Neuronal stem cell (in vitro differentiated cells): ENCODE results near the gene GPAT2.
"Not testable (repeated sequence)": the region's sequence is repeated elsewhere in the genome, so short reads cannot be mapped to it uniquely, and the experiment has no call there.

Source experiments
- DNase-seq: peaks from one replicate; pipeline ENCODE4 v3.0.0-alpha.2; 2013; ENCODE audit warnings: low spot score
- H2AFZ ChIP-seq: one replicate; pipeline ENCODE4 v1.6.1; 2013; ENCODE audit warnings: mild to moderate bottlenecking, low read length, inconsistent platforms
- H2AK5ac ChIP-seq: 2 replicates; pipeline ENCODE4 v1.6.1; 2013; ENCODE audit warnings: low read depth, mild to moderate bottlenecking, inconsistent platforms, low read length, moderate library complexity, mixed read lengths
- H2BK120ac ChIP-seq: 2 replicates; pipeline ENCODE4 v1.6.1; 2013; ENCODE audit warnings: low read depth, mild to moderate bottlenecking, inconsistent platforms, low read length, moderate library complexity, mixed read lengths
- H2BK12ac ChIP-seq: one replicate; pipeline ENCODE4 v1.6.1; 2013; ENCODE audit warnings: low read length, inconsistent platforms
- H2BK15ac ChIP-seq: 2 replicates; pipeline ENCODE4 v1.6.1; 2013; ENCODE audit warnings: mild to moderate bottlenecking, low read length, inconsistent platforms, mixed read lengths
- H2BK5ac ChIP-seq: one replicate; pipeline ENCODE4 v1.6.1; 2013; ENCODE audit warnings: inconsistent platforms, mild to moderate bottlenecking, low read length, moderate library complexity
- H3K14ac ChIP-seq: one replicate; pipeline ENCODE4 v1.6.1; 2013; ENCODE audit warnings: low read length, inconsistent platforms
- H3K18ac ChIP-seq: 2 replicates; pipeline ENCODE4 v1.6.1; 2013; ENCODE audit warnings: low read length, inconsistent platforms
- H3K23ac ChIP-seq: 2 replicates; pipeline ENCODE4 v1.6.1; 2013; ENCODE audit warnings: low read depth, mild to moderate bottlenecking, mixed read lengths, low read length, inconsistent platforms; ENCODE audit not compliant: poor library complexity
- H3K27ac ChIP-seq: replicated peaks from 3 replicates; pipeline ENCODE4 v1.5.1; 2013; ENCODE audit warnings: low read length, inconsistent platforms
- H3K27me3 ChIP-seq, 3 experiments: 2 replicates each; pipeline ENCODE4 v1.6.1; 2013; ENCODE audit warnings: low read length in 3 of 3, mild to moderate bottlenecking in 2 of 3, inconsistent platforms in 1 of 3, low read depth in 1 of 3, mixed read lengths in 1 of 3, moderate library complexity in 1 of 3; ENCODE audit not compliant: control insufficient read depth in 3 of 3, insufficient read depth in 3 of 3
- H3K36me3 ChIP-seq, 2 donors: replicated peaks in 1 of 2; 2 replicates each; pipeline ENCODE4 v1.6.1; 2013; ENCODE audit warnings: low read length in 2 of 2; ENCODE audit not compliant: control insufficient read depth in 2 of 2, insufficient read depth in 2 of 2
- H3K4ac ChIP-seq: 2 replicates; pipeline ENCODE4 v1.6.1; 2013; ENCODE audit warnings: inconsistent platforms, mild to moderate bottlenecking, low read length, moderate library complexity
- H3K4me1 ChIP-seq, 2 donors: 1 replicate in 1 of 2; 2 replicates in 1 of 2; pipeline ENCODE4 v1.6.1; 2013; ENCODE audit warnings: low read length in 2 of 2, low read depth in 1 of 2; ENCODE audit not compliant: control insufficient read depth in 2 of 2, insufficient read depth in 1 of 2
- H3K4me2 ChIP-seq: one replicate; pipeline ENCODE4 v1.6.1; 2013; ENCODE audit warnings: mild to moderate bottlenecking, low read length, inconsistent platforms; ENCODE audit not compliant: insufficient read depth, poor library complexity, severe bottlenecking
- H3K4me3 ChIP-seq, 2 donors: 2 replicates each; pipeline ENCODE4 v1.5.1; 2013; ENCODE audit warnings: low read length in 2 of 2, mild to moderate bottlenecking in 2 of 2, inconsistent platforms in 1 of 2, moderate library complexity in 1 of 2
- H3K79me1 ChIP-seq: one replicate; pipeline ENCODE4 v1.6.1; 2013; ENCODE audit warnings: low read depth, mild to moderate bottlenecking, inconsistent platforms, low read length, moderate library complexity
- H3K9ac ChIP-seq: one replicate; pipeline ENCODE4 v1.6.1; 2013; ENCODE audit warnings: mild to moderate bottlenecking, low read depth, low read length, inconsistent platforms; ENCODE audit not compliant: poor library complexity
- H3K9me3 ChIP-seq, 2 donors: replicated peaks in 1 of 2; 2 replicates each; pipeline versions ENCODE3 to v1.6.1; 2013; ENCODE audit warnings: low read length in 2 of 2, mild to moderate bottlenecking in 2 of 2, inconsistent platforms in 1 of 2, low read depth in 1 of 2, mixed read lengths in 1 of 2, moderate library complexity in 1 of 2; ENCODE audit not compliant: control insufficient read depth in 2 of 2, insufficient read depth in 1 of 2
- H4K8ac ChIP-seq: one replicate; pipeline ENCODE4 v1.6.1; 2013; ENCODE audit warnings: low read depth, mild to moderate bottlenecking, inconsistent platforms, low read length, moderate library complexity
- H4K91ac ChIP-seq: one replicate; pipeline ENCODE4 v1.6.1; 2013; ENCODE audit warnings: low read length, low read depth, mild to moderate bottlenecking, inconsistent platforms; ENCODE audit not compliant: poor library complexity
- WGBS, 2 donors: extraction: QIAGEN DNeasy Blood & Tissue Kit; methylation state at CpG; one replicate each; pipeline ENCODE4 v1.1.7; 2013; ENCODE audit warnings: missing lambda C conversion rate in 2 of 2, mixed read lengths in 1 of 2; ENCODE audit not compliant: insufficient read length in 2 of 2, insufficient replicate concordance in 1 of 2; ENCODE audit errors: extremely low coverage in 2 of 2; 5-methylcytosine and 5-hydroxymethylcytosine counted together

GPAT2 gene

DNA sequence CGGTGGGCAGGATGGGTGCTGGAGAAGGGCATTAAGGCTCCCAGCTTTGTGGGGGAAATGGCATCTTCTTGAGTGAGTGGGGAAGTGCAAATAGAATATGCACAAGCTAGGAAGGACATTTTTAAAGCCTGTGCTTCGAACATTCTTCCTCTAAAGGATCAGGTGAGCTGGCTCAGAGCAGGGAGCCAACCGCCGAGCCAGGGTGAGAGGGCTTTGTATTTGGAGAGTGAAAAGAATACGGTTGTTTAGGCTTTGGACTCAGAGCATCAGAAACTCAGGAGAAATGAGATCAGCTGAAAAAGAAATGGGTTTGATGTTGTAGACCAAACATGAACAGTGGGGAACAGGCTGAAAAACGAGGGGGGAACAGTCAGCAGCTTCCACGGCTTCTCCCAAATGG, 19.8 kb upstream of the GPAT2 start:
- H2AFZ ChIP-seq, H3K27ac ChIP-seq, H2BK120ac ChIP-seq, H3K9me3 ChIP-seq, H3K14ac ChIP-seq, H3K27me3 ChIP-seq, H3K4ac ChIP-seq, H2AK5ac ChIP-seq, H2BK12ac ChIP-seq, H3K4me2 ChIP-seq, H2BK5ac ChIP-seq, H4K8ac ChIP-seq, DNase-seq, H4K91ac ChIP-seq, H3K79me1 ChIP-seq, H3K36me3 ChIP-seq, H3K9ac ChIP-seq, H3K23ac ChIP-seq, H2BK15ac ChIP-seq, H3K18ac ChIP-seq, H3K4me1 ChIP-seq, H3K4me3 ChIP-seq: not testable (repeated sequence)
- WGBS, 2 donors = no CpG with 5 or more reads among the region's 7 CpGs

- WGBS, 2 donors = no CpG with 5 or more reads among the region's 7 CpGs
- H2BK120ac ChIP-seq, H3K27me3 ChIP-seq: not testable (repeated sequence)
Measured at GRCh38 chr2:96053385-96053784, 18.7 kb upstream of the GPAT2 start.

DNA sequence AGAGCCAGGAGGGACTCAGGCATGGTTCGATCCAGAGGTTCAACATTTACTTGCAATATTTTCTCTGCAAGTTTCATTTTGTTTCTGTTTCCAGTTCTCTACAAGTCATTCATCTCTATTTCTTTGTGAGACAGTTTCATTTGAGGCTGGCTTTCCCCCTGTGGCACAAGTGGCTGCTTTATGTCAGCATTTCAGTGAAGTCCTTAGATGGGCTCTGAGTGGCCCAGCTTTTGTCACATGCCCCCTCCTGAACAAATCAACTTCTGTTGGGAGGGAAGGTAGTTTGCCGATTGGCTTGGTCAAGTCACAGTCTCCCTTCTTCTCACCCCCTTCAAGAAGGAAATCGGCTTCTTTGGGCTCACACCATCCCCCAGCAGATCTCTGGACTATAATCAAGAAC, 17.9 kb upstream of the GPAT2 start:
- not testable (repeated sequence) for H3K27me3 ChIP-seq, H2AK5ac ChIP-seq, H3K79me1 ChIP-seq, H3K23ac ChIP-seq, H3K14ac ChIP-seq, H3K27ac ChIP-seq, H2BK5ac ChIP-seq, H3K4me3 ChIP-seq, H3K4me2 ChIP-seq, H4K91ac ChIP-seq, H2AFZ ChIP-seq, H3K9ac ChIP-seq, H4K8ac ChIP-seq, DNase-seq, H2BK12ac ChIP-seq, H3K36me3 ChIP-seq, H3K4ac ChIP-seq, H3K4me1 ChIP-seq, H3K9me3 ChIP-seq, H3K18ac ChIP-seq, H2BK15ac ChIP-seq, H2BK120ac ChIP-seq
- WGBS, 2 donors = no CpG with 5 or more reads among the region's 3 CpGs

More at GRCh38 chr2:96053385-96053784, 18.7 kb upstream of the GPAT2 start:
- not testable (repeated sequence) for DNase-seq, H3K79me1 ChIP-seq, H3K9me3 ChIP-seq, H2BK15ac ChIP-seq, H3K18ac ChIP-seq, H3K14ac ChIP-seq, H3K4me1 ChIP-seq, H3K9ac ChIP-seq, H3K27ac ChIP-seq, H3K4me3 ChIP-seq, H3K4ac ChIP-seq, H3K36me3 ChIP-seq, H2AFZ ChIP-seq, H3K23ac ChIP-seq, H2BK12ac ChIP-seq, H2BK5ac ChIP-seq, H4K91ac ChIP-seq, H4K8ac ChIP-seq, H2AK5ac ChIP-seq, H3K4me2 ChIP-seq

- not testable (repeated sequence) for H3K79me1 ChIP-seq, DNase-seq
- no CpG with 5 or more reads among the region's 3 CpGs for WGBS, 2 donors
Measured at GRCh38 chr2:96049917-96050262, 15.2 kb upstream of the GPAT2 start.

More at GRCh38 chr2:96049917-96050262, 15.2 kb upstream of the GPAT2 start:
- not testable (repeated sequence) for H3K27ac ChIP-seq, H3K4me3 ChIP-seq, H3K4me2 ChIP-seq, H2AK5ac ChIP-seq, H2BK12ac ChIP-seq, H3K9me3 ChIP-seq, H3K18ac ChIP-seq, H4K8ac ChIP-seq, H3K27me3 ChIP-seq, H2BK120ac ChIP-seq, H4K91ac ChIP-seq, H2BK15ac ChIP-seq, H3K9ac ChIP-seq, H3K4ac ChIP-seq, H2AFZ ChIP-seq, H2BK5ac ChIP-seq, H3K36me3 ChIP-seq, H3K4me1 ChIP-seq, H3K14ac ChIP-seq, H3K23ac ChIP-seq
